NCI-H2029 (cell line): ENCODE data around the gene MEIS1.

Experiments
- DNase-seq: peaks from one replicate; lab custom pipeline; 2025; lab: John Stamatoyannopoulos, UW

Gene MEIS1

GRCh38 chr2:66431846-66432587 lies 2.9 kb upstream of the MEIS1 start:
- DNase-seq, result no peak

DNA sequence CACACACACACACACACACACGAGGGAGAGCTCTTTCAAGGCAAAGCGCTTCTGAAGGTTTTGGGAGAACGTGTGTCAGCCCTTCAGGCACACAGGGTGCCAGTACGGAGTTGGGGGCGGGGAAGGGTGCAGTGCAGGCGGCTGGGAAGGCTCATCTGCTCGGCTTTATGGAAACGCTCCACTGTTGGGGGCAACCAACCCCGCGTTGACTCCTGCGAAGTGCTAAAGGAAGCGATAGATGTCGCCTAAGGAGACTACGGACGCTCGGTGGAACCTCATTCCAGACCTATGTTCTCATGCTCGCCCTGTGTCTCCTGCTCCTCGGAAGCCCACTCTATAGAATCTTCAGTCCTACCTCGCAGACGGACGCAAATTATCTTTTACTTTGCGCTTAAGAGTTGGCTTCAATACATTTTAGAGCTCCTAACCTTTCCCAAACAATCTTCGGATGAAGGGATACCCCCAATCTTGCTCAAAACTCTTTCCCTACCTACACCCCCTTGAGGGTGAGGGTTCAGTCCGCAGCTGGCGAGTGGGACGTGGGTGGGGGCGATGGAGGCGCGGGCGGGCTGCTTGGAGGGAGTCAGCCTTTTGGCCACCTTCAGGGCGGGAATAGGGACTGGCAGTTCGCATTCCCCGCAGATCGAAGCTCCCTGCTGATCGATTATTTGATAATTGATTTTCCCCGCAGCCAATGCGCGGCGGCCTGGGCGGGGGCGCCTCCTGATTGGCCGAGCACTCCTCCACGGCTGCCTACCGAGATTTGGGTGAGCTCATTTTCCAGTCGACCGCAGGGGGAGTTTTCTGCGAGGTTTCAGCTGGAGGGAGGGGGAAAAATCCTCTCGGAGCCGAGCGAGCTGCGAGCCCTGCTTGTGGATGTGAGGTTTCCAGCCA lies 1.9 kb upstream of the MEIS1 start:
- DNase-seq, result peak; percentile 81

DNA sequence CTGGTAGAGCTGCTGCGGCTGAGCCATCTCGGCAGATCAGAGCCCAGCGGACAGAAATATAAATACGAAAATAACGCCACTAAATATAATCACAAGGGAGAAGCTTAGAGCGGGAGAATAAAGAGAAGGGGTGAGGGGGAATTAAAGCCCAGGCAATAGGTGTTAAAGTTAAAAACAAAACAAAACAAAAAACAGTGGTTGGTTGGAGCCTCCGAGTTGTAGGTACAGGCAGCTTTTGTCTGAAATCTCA lies 1.3 kb upstream of the MEIS1 start:
- DNase-seq, result no peak

- DNase-seq, result peak; percentile 51
Observed at GRCh38 chr2:66433945-66434678, 813 bp upstream of the MEIS1 start.

DNA sequence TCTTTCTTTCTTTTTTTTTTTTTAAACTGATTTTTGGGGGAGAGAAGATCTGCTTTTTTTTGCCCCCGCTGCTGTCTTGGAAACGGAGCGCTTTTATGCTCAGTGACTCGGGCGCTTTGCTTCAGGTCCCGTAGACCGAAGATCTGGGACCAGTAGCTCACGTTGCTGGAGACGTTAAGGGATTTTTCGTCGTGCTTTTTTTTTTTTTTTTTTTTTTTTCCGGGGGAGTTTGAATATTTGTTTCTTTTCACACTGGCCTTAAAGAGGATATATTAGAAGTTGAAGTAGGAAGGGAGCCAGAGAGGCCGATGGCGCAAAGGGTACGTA lies 587 bp downstream of the MEIS1 start:
- no peak for DNase-seq

GRCh38 chr2:66435963-66436362 lies 1.0 kb downstream of the MEIS1 start:
- DNase-seq, result no peak

- DNase-seq, result no peak
Observed at GRCh38 chr2:66436581-66437001, 1.7 kb downstream of the MEIS1 start.

- no peak for DNase-seq
Observed at GRCh38 chr2:66437109-66437690, 2.3 kb downstream of the MEIS1 start.

- DNase-seq, result no peak
Observed at GRCh38 chr2:66437691-66438497, 3.0 kb downstream of the MEIS1 start.

GRCh38 chr2:66438498-66438833 lies 3.5 kb downstream of the MEIS1 start:
- no peak for DNase-seq

GRCh38 chr2:66438891-66439811 lies 4.2 kb downstream of the MEIS1 start:
- DNase-seq, result no peak

- no peak for DNase-seq
Observed at GRCh38 chr2:66439812-66440542, 5.1 kb downstream of the MEIS1 start.

- no peak for DNase-seq
Observed at GRCh38 chr2:66440708-66441497, 6.0 kb downstream of the MEIS1 start.

DNA sequence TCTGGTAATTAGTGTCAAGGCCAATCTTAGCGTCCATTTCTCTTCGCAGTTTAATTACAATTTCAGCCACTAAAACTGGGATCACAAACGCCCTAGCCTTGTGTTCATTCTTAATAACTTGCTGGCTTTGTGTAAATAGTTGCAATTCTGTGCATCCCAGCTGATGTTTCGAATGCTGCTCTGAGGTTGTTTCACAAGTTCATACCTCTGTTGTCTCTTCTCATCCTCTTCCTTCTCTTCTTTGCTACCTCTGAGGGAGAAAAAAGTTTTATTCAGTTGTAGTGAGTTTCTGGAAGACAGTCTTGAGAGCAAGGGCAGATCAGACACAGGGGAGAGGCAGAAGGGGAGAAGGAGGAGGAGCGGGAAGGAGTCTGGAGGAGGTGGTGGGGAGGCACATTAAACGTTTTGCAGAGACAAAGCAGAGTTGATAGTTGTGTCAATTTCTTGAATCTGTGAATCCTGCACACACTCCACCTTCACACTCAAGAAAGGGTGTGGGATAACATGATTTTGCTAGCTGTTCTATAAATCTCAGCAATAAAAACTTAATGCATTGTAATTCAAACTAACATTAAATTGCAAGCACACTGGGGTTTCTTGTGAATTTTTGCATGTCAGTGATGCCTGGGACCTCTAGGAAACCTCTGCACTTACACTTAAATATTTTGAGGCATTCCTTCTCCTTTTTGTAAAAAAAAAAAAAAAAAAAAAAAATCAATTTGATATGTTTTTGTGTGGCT lies 6.8 kb downstream of the MEIS1 start:
- no peak for DNase-seq

DNA sequence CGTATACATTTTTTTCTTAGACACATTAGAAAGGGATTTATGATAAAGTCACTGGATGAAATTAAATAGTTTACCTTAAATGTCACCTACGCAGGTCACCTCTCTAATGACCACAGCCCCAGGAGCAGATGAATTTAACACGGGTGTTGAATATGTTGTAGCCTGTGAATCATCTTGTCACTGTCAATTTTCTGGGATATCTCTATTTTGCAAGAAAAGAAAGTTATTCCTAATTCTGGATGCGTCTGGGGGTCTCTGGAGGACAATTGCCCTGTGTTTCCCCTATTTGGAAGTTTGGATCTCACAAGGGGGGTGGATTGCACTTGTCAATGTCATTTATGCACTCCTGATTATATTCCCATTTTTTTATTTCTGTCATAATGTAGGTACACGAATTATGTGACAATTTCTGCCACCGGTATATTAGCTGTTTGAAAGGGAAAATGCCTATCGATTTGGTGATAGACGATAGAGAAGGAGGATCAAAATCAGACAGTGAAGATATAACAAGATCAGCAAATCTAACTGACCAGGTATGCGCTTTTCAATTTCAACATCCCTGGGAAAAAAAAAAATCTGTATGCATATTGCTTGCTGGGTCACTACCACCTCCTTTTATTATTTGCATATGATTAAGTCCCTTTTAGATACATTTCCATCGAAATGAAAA lies 7.7 kb downstream of the MEIS1 start:
- DNase-seq, result no peak

DNA sequence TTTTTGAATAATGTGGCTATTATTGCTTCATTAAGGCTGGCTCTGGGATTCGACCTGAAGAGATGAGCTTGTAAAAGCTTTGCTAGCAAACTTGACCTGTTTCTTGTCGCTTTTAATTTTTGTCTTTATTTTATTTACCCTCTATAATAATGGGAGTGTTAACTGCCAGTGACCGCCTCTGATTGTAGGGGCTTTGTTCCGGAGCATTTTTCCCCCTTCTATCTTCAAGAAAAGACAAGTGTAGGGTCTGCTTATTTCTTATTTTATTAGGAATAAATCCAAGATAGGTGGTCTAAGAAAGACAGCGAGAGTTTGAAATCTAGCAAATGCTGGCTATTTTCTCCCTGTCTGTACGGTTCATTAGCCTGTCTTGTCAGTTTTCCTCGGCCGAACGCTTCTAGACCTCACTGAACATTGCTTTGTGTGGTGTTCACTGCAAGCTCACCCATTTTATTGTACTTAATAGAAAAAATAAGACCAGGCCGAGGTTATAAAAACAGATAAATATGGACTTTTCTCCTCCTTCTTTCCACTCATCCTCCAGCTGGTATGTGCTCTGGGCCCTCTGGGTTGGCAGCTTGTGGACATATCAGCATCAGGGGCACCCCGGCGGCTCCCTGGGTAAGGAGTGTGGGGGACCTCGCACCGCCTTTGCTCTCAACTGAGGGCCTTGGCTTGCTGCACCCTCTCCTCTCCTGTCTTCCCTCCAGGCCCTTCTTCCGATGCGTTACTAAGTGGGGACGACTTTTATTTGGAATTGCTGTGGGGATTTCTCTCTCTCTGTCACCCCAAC lies 8.5 kb downstream of the MEIS1 start:
- no peak for DNase-seq
